Activated naive CD8-positive, alpha-beta T cell treated with anti-CD3 and anti-CD28 coated beads for 36 hours (primary cell): Measurements from ENCODE around the gene APOL3. TPM values are rescaled to one million over a fixed set of nuclear protein-coding genes. Genes with fewer than 3 reads are reported as not detected.
"Not testable (repeated sequence)": the region's sequence is repeated elsewhere in the genome, so short reads cannot be mapped to it uniquely, and the experiment has no call there.

ENCODE experiments used
- DNase-seq: peaks from one replicate; pipeline ENCODE4 v3.0.0; 2021
- H3K27ac Mint-ChIP-seq: one replicate; pipeline ENCODE4 v1.8.0; 2022; ENCODE audit warnings: mild to moderate bottlenecking, moderate library complexity, mixed read lengths
- H3K27me3 Mint-ChIP-seq: one replicate; pipeline ENCODE4 v1.8.0; 2022; ENCODE audit warnings: mild to moderate bottlenecking, mixed read lengths
- H3K36me3 Mint-ChIP-seq: one replicate; pipeline ENCODE4 v1.8.0; 2021; ENCODE audit warnings: mild to moderate bottlenecking, mixed read lengths
- H3K4me1 Mint-ChIP-seq: one replicate; pipeline ENCODE4 v1.8.0; 2021; ENCODE audit warnings: mixed read lengths
- H3K4me3 Mint-ChIP-seq: one replicate; pipeline ENCODE4 v1.8.0; 2022; ENCODE audit warnings: mild to moderate bottlenecking, moderate library complexity, mixed read lengths
- H3K9me3 Mint-ChIP-seq: one replicate; pipeline ENCODE4 v1.8.0; 2022; ENCODE audit warnings: mixed read lengths
- total RNA-seq, 2 experiments: library from RNA; stranded (reverse); gene quantifications; one replicate each; pipeline ENCODE4 v1.2.3, GENCODE V29; 2021

APOL3 gene
- total RNA-seq, 2 experiments from 2014 or later, result 55.0 to 56.3 TPM

DNA sequence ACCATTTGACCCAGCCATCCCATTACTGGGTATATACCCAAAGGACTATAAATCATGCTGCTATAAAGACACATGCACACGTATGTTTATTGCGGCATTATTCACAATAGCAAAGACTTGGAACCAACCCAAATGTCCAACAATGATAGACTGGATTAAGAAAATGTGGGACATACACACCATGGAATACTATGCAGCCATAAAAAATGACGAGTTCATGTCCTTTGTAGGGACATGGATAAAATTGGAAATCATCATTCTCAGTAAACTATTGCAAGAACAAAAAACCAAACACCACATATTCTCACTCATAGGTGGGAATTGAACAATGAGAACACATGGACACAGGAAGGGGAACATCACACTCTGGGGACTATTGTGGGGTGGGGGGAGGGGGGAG is 69.8 kb downstream of the APOL3 start:
- H3K27me3 Mint-ChIP-seq, H3K27ac Mint-ChIP-seq, DNase-seq, H3K36me3 Mint-ChIP-seq, H3K9me3 Mint-ChIP-seq, H3K4me1 Mint-ChIP-seq, H3K4me3 Mint-ChIP-seq: not testable (repeated sequence)

Other genes with a start within 250 kb of the APOL3 start
- 1 to 10 TPM; 3.7 to 4.7 TPM for gene RBFOX2, start 131.9 kb downstream of the APOL3 start, total RNA-seq
- under 1 TPM; 0.70 to 0.95 TPM for gene APOL4, start 41.1 kb upstream of the APOL3 start, total RNA-seq
- gene APOL2, start 78.8 kb upstream of the APOL3 start, total RNA-seq, result 10 to 100 TPM; 54.3 to 57.0 TPM
- 10 to 100 TPM; 17.6 to 19.3 TPM for gene APOL1, start 92.4 kb upstream of the APOL3 start, total RNA-seq
- 100 to 1,000 TPM; 551 to 554 TPM for gene MYH9, start 227.2 kb upstream of the APOL3 start, total RNA-seq